Measurements from ENCODE around the gene GLOD4. TPM values are rescaled to one million over a fixed set of nuclear protein-coding genes. Genes with fewer than 3 reads are reported as not detected.
"Not testable (repeated sequence)": the region's sequence is repeated elsewhere in the genome, so short reads cannot be mapped to it uniquely, and the experiment has no call there.

Gene GLOD4
- total RNA-seq, 4 donors from 2014 or later, result 37.4 to 89.2 (median 46.0) TPM

- DNase-seq, result no peak
- intact Hi-C loops (cut with DNase I), result no loop called here
Measured at GRCh38 chr17:773467-774312, 8.4 kb downstream of the GLOD4 start.

GRCh38 chr17:773016-773415 lies 9.1 kb downstream of the GLOD4 start:
- no peaks in the 10 kb centered on the region for H3K4me1 ChIP-seq
- H3K27ac ChIP-seq, result no peak overlapping the region
- H3K36me3 ChIP-seq, result peaks cover 18 to 98% (median 53%) of the 10 kb centered on the region in 3 donors
- H3K4me3 ChIP-seq, result no peak overlapping the region
- H3K9me3 ChIP-seq, result no peaks in the 10 kb centered on the region
- WGBS, 2 donors, result 79 to 86% methylated on average over 5 of the region's 5 CpGs
- DNase-seq, result no peak
- intact Hi-C loops (cut with DNase I), result no loop called here
- H3K27me3 ChIP-seq, result no peaks in the 10 kb centered on the region
- TF ChIP-seq, protein P1, sequence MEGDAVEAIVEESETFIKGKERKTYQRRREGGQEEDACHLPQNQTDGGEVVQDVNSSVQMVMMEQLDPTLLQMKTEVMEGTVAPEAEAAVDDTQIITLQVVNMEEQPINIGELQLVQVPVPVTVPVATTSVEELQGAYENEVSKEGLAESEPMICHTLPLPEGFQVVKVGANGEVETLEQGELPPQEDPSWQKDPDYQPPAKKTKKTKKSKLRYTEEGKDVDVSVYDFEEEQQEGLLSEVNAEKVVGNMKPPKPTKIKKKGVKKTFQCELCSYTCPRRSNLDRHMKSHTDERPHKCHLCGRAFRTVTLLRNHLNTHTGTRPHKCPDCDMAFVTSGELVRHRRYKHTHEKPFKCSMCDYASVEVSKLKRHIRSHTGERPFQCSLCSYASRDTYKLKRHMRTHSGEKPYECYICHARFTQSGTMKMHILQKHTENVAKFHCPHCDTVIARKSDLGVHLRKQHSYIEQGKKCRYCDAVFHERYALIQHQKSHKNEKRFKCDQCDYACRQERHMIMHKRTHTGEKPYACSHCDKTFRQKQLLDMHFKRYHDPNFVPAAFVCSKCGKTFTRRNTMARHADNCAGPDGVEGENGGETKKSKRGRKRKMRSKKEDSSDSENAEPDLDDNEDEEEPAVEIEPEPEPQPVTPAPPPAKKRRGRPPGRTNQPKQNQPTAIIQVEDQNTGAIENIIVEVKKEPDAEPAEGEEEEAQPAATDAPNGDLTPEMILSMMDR (IDR thresholded peaks at IDR 0.05), result no peak
- no peak for TF ChIP-seq POLR2A (IDR thresholded peaks at IDR 0.05)

More at GRCh38 chr17:773467-774312, 8.4 kb downstream of the GLOD4 start:
- WGBS, 2 donors, result 77 to 84% methylated on average over 14 of the region's 14 CpGs
- Histone ChIP-seq H3K4me1 (no peaks in the 10 kb centered on the region), H3K9me3 (no peaks in the 10 kb centered on the region), H3K27me3 (no peaks in the 10 kb centered on the region), H3K27ac (no peak overlapping the region), H3K36me3 (peaks cover 24 to 98% (median 56%) of the 10 kb centered on the region in 3 donors), H3K4me3 (no peak overlapping the region)
- TF ChIP-seq POLR2A (IDR thresholded peaks at IDR 0.05), result no peak
- TF ChIP-seq, protein P1 (IDR thresholded peaks at IDR 0.05), result no peak

GRCh38 chr17:767076-767475 lies 15.0 kb downstream of the GLOD4 start:
- peaks cover 17 to 100% (median 35%) of the 10 kb centered on the region in 3 donors for H3K36me3 ChIP-seq
- no peaks in the 10 kb centered on the region for H3K9me3 ChIP-seq
- no peak overlapping the region for H3K27ac ChIP-seq
- intact Hi-C loops (cut with DNase I), result no loop called here
- no peaks in the 10 kb centered on the region for H3K27me3 ChIP-seq
- TF ChIP-seq, protein P1 (IDR thresholded peaks at IDR 0.05), result no peak
- TF ChIP-seq POLR2A (IDR thresholded peaks at IDR 0.05), result no peak
- WGBS, 2 donors, result 67 to 69% methylated on average over 3 of the region's 3 CpGs
- DNase-seq, result no peak
- H3K4me3 ChIP-seq, result no peak overlapping the region
- H3K4me1 ChIP-seq, result no peaks in the 10 kb centered on the region

- TF ChIP-seq POLR2A (IDR thresholded peaks at IDR 0.05), result no peak
- TF ChIP-seq, protein P1 (IDR thresholded peaks at IDR 0.05), result no peak
- Histone ChIP-seq H3K4me3 (no peak overlapping the region), H3K27ac (no peak overlapping the region), H3K4me1 (no peaks in the 10 kb centered on the region), H3K36me3 (peaks cover 0 to 91% (median 6%) of the 10 kb centered on the region in 3 donors), H3K9me3 (no peaks in the 10 kb centered on the region), H3K27me3 (no peaks in the 10 kb centered on the region)
- 77 to 87% methylated on average over 9 of the region's 9 CpGs for WGBS, 2 donors
- no peak for DNase-seq
- intact Hi-C loops (cut with DNase I), result no loop called here
Measured at GRCh38 chr17:760371-760770, 21.7 kb downstream of the GLOD4 start.

GRCh38 chr17:759964-760363 lies 22.1 kb downstream of the GLOD4 start:
- intact Hi-C loops (cut with DNase I), result no loop called here
- no peak overlapping the region for H3K4me3 ChIP-seq
- no peak overlapping the region for H3K27ac ChIP-seq
- 84 to 90% methylated on average over 5 of the region's 5 CpGs for WGBS, 2 donors
- no peaks in the 10 kb centered on the region for H3K4me1 ChIP-seq
- no peaks in the 10 kb centered on the region for H3K9me3 ChIP-seq
- DNase-seq, result no peak
- peaks cover 0 to 87% (median 5%) of the 10 kb centered on the region in 3 donors for H3K36me3 ChIP-seq
- H3K27me3 ChIP-seq, result no peaks in the 10 kb centered on the region
- no peak for TF ChIP-seq POLR2A (IDR thresholded peaks at IDR 0.05)
- TF ChIP-seq, protein P1 (IDR thresholded peaks at IDR 0.05), result no peak

DNA sequence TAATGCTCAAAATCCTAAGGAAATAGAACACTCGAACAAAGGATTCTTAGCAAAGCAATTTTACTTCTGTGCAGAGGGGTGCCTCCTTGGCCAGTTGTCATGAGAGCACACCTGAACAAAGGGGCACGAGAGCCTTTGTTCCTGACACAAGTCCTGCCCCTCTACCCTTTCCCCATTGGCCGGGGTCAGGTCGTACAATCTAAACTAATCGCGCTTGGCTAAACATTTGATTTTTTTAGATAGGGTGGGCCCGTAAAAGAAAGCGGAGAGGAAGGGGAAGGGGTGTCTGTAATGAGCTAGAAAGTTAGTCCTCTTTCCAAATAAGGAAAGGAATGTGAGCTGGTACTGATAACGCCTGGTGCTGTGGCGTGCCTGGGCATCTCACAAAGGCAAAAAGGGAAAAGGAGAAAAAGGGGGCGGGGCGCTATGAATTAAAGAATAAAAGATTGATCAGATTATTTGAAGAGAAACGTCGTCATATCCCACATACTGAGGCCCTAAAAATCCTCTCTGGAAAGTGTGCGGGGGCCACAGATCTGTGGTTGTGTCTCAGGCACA lies 26.0 kb downstream of the GLOD4 start:
- intact Hi-C loops (cut with DNase I); H3K27me3 ChIP-seq; H3K4me3 ChIP-seq; DNase-seq; H3K9me3 ChIP-seq: not testable (repeated sequence)
- Histone ChIP-seq H3K27ac (peak overlapping the region in 3 of 4 donors; percentile 29 to 60 (median 39)), H3K36me3 (peaks cover 0 to 48% (median 5%) of the 10 kb centered on the region in 3 donors), H3K4me1 (peaks cover 4 to 15% (median 5%) of the 10 kb centered on the region in 3 donors)
- WGBS, 2 donors, result 49 to 53% methylated on average over 15 of the region's 15 CpGs

DNA sequence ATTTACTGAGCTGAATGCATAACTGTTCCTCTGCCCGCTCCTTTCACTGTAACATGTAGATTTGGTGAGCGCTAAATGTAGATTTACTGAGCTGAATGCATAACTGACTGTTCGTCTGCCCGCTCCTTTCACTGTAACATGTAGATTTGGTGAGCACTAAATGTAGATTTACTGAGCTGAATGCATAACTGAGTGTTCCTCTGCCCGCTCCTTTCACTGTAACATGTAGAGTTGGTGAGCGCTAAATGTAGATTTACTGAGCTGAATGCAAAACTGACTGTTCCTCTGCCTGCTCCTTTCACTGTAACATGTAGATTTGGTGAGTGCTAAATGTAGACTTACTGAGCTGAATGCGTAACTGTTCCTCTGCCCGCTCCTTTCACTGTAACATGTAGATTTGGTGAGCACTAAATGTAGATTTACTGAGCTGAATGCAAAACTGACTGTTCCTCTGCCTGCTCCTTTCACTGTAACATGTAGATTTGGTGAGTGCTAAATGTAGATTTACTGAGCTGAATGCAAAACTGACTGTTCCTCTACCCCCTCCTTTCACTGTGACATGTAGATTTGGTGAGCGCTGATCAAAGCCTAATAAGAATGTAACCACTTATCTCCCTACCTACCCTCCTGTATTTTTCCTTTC lies 26.6 kb downstream of the GLOD4 start:
- intact Hi-C loops (cut with DNase I); DNase-seq; H3K4me3 ChIP-seq; H3K9me3 ChIP-seq; H3K27me3 ChIP-seq: not testable (repeated sequence)
- peaks cover 0 to 41% (median 5%) of the 10 kb centered on the region in 3 donors for H3K36me3 ChIP-seq
- 82 to 90% methylated on average over 6 to 9 of the region's 9 CpGs for WGBS, 2 donors
- peak overlapping the region in 2 of 4 donors; percentile 39 to 60 for H3K27ac ChIP-seq
- peaks cover 10 to 21% (median 12%) of the 10 kb centered on the region in 3 donors for H3K4me1 ChIP-seq
